ENCODE measurements around the gene ITGB1BP1.

- TF ChIP-seq CTCF (IDR thresholded peaks at IDR 0.05) (no peak), EZH2phosphoT487 (IDR thresholded peaks at IDR 0.05) (no peak)
These were observed 32.3 kb downstream of the ITGB1BP1 start for GRCh38 chr2:9390991-9391390.

Measured in neural progenitor cell (in vitro differentiated cells).